Measurements from ENCODE around the gene RBM14. TPM values are rescaled to one million over a fixed set of nuclear protein-coding genes. Genes with fewer than 3 reads are reported as not detected.

The RBM14 gene
- total and polyA plus RNA-seq, 2 donors (not counting 3 experiments of a cell fraction or from before 2014, with no cell fraction given), result 44.0 to 104 TPM

DNA sequence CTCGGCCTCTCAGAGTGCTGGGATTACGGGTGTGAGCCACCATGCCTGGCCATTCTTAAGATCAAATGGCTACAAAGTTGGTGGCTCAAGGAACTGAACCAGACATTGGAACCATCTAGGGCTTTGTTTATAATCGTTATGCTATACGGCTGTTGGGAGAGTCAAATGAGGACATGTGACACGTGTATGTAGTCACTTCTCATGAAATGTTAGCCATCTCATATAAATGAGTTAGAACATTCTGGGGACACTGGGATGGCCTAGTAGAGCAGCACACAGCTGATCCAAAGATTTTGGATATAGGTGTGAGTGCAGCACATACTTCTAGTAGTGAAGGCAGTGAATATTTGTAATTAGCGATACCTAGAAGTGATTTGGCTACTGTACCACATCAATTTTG lies 15.5 kb downstream of the RBM14 start:
- TF ChIP-seq POLR2AphosphoS5 (IDR thresholded peaks at IDR 0.05; ENCODE audit: insufficient read depth, low read depth, low read length), result no peak
- TF ChIP-seq, protein P1, sequence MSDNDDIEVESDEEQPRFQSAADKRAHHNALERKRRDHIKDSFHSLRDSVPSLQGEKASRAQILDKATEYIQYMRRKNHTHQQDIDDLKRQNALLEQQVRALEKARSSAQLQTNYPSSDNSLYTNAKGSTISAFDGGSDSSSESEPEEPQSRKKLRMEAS (IDR thresholded peaks at IDR 0.05; ENCODE audit: insufficient read depth, insufficient read length), result no peak
- no peak for TF ChIP-seq JUN (IDR thresholded peaks at IDR 0.05; ENCODE audit: borderline replicate concordance, insufficient read depth, insufficient read length, low read depth)
- no peak for TF ChIP-seq CTCF (IDR thresholded peaks at IDR 0.05; ENCODE audit: extremely low read depth in 1 of 2, insufficient read depth in 1 of 2, low read depth in 1 of 2, low read length in 2 of 2)
- TF ChIP-seq POLR2A (IDR thresholded peaks at IDR 0.05; ENCODE audit: low read depth, low read length), result no peak
- no peak for TF ChIP-seq MYC (IDR thresholded peaks at IDR 0.05; ENCODE audit: low read depth, low read length)
- TF ChIP-seq FOS (IDR thresholded peaks at IDR 0.05; ENCODE audit: borderline replicate concordance, insufficient read depth, low read length), result no peak
- no peak for TF ChIP-seq GATA2 (IDR thresholded peaks at IDR 0.05; ENCODE audit: insufficient read depth, insufficient read length, low read depth, low read length)
- TF ChIP-seq EZH2 (IDR thresholded peaks at IDR 0.05; ENCODE audit: borderline replicate concordance, low read depth, low read length, severe bottlenecking), result no peak
- no peak overlapping the region for H3K4me3 ChIP-seq (replicated peaks in 1 of 3; ENCODE audit: insufficient read depth in 1 of 3, low read depth in 1 of 3, low read length in 3 of 3)
- FAIRE-seq (no peak), DNase-seq (ENCODE audit: low read depth, low spot score) (no peak)
- no peak overlapping the region for H3K4me2 ChIP-seq (ENCODE audit: insufficient read depth, low read length)
- no peaks in the 10 kb centered on the region for H3K27me3 ChIP-seq (ENCODE audit: control insufficient read depth in 2 of 2, insufficient read depth in 2 of 2, low read length in 2 of 2)
- no peaks in the 10 kb centered on the region for H3K4me1 ChIP-seq (ENCODE audit: control insufficient read depth, extremely low read depth, insufficient read depth, low read length)
- intact Hi-C loops (cut with micrococcal nuclease) (no loop called here), dilution Hi-C loops (cut with MboI; ENCODE audit: extremely low pct_ligation_motif_present, low sequenced_read_pairs) (no loop called here)
- H3K9me3 ChIP-seq (replicated peaks; ENCODE audit: control insufficient read depth, insufficient read depth, low read length), result no peaks in the 10 kb centered on the region
- H4K20me1 ChIP-seq (replicated peaks; ENCODE audit: control insufficient read depth, extremely low read depth, insufficient read depth, low read length), result peaks cover 7% of the 10 kb centered on the region
- no peaks in the 10 kb centered on the region for H3K9me1 ChIP-seq (replicated peaks; ENCODE audit: control insufficient read depth, extremely low read depth, insufficient read depth, low read length)
- peaks cover 20 to 31% of the 10 kb centered on the region in 2 experiments for H3K36me3 ChIP-seq (ENCODE audit: control insufficient read depth in 2 of 2, extremely low read depth in 1 of 2, insufficient read depth in 2 of 2, low read length in 2 of 2)
- H3K27ac ChIP-seq (ENCODE audit: insufficient read depth, low read depth, low read length), result no peak overlapping the region
- H3K9ac ChIP-seq (replicated peaks; ENCODE audit: extremely low read depth, insufficient read depth, low read length), result no peak overlapping the region
- ChIA-PET CTCF (no interaction called here), POLR2A (no interaction called here)
- peaks cover 94% of the 10 kb centered on the region for H3K79me2 ChIP-seq (ENCODE audit: control insufficient read depth, insufficient read depth, low read length)
- no TSS peak for BruUV-seq (replicated peaks)
- H2AFZ ChIP-seq (ENCODE audit: low read depth, low read length), result no peak overlapping the region
